WTC11 (cell line): ENCODE measurements around the gene MRPL44. TPM values are rescaled to one million over a fixed set of nuclear protein-coding genes. Genes with fewer than 3 reads are reported as not detected.

ENCODE experiments used
- ATAC-seq: fragments of 200-7000 bp; cut with Tn5 transposase; 2 replicates; pipeline ENCODE4 v1.10.0; 2021; ENCODE audit warnings: mild to moderate bottlenecking, moderate library complexity
- CTCF ChIA-PET: fragments of 300-600 bp; sonication (Branson Sonifier 250); formaldehyde crosslinking; loops from one replicate; lab custom pipeline; 2021; ENCODE audit warnings: antibody characterized with exemption; lab: Charles Lee
- POLR2A ChIA-PET: fragments of 350-600 bp; sonication (Branson Sonifier 250); formaldehyde crosslinking; loops from one replicate; lab custom pipeline; 2021; ENCODE audit warnings: antibody characterized with exemption; lab: Charles Lee
- DNase-seq: peaks from one replicate; pipeline ENCODE4 v3.0.0; 2021; ENCODE audit warnings: low spot score
- H3K27ac Mint-ChIP-seq: 2 replicates; pipeline ENCODE4 v1.8.0; 2021; ENCODE audit warnings: mixed read lengths
- H3K27me3 Mint-ChIP-seq: 2 replicates; pipeline ENCODE4 v1.8.0; 2021; ENCODE audit warnings: low read depth, mild to moderate bottlenecking, moderate library complexity, mixed read lengths
- H3K36me3 Mint-ChIP-seq: 2 replicates; pipeline ENCODE4 v1.8.0; 2021; ENCODE audit warnings: mixed read lengths
- H3K4me1 Mint-ChIP-seq: 2 replicates; pipeline ENCODE4 v1.8.0; 2022; ENCODE audit warnings: mixed read lengths
- H3K4me3 Mint-ChIP-seq: 2 replicates; pipeline ENCODE4 v1.8.0; 2021; ENCODE audit warnings: mild to moderate bottlenecking, moderate library complexity, mixed read lengths
- H3K9me3 Mint-ChIP-seq: 2 replicates; pipeline ENCODE4 v1.8.0; 2021; ENCODE audit warnings: mixed read lengths
- CREM ChIP-seq: sonication (generic); formaldehyde crosslinking; IDR thresholded peaks from 2 replicates; pipeline ENCODE4 v1.8.1; 2022; ENCODE audit warnings: mild to moderate bottlenecking, missing genetic modification reagents, moderate library complexity
- ELF4 ChIP-seq: sonication (generic); formaldehyde crosslinking; IDR thresholded peaks from 2 replicates; pipeline ENCODE4 v1.8.1; 2022; ENCODE audit warnings: low read depth, mild to moderate bottlenecking, moderate library complexity, missing genetic modification reagents
- ETV6 ChIP-seq: sonication (generic); formaldehyde crosslinking; IDR thresholded peaks from 2 replicates; pipeline ENCODE4 v1.8.1; 2022; ENCODE audit warnings: mild to moderate bottlenecking, missing genetic modification reagents
- FOXJ3 ChIP-seq: sonication (generic); formaldehyde crosslinking; IDR thresholded peaks from 2 replicates; pipeline ENCODE4 v1.9.0; 2021; ENCODE audit warnings: missing genetic modification reagents, mild to moderate bottlenecking, borderline replicate concordance
- FOXK1 ChIP-seq: sonication (generic); formaldehyde crosslinking; IDR thresholded peaks from 2 replicates; pipeline ENCODE4 v1.8.0; 2022; ENCODE audit warnings: mild to moderate bottlenecking, moderate library complexity, missing genetic modification reagents
- MXD4 ChIP-seq: fragments of 250-450 bp; sonication (Bioruptor Pico); IDR thresholded peaks from 2 replicates; pipeline ENCODE4 v1.8.0; 2021; ENCODE audit warnings: mild to moderate bottlenecking, moderate library complexity, borderline replicate concordance
- MYBL2 ChIP-seq: sonication (generic); formaldehyde crosslinking; IDR thresholded peaks from 2 replicates; pipeline ENCODE4 v1.8.1; 2023; ENCODE audit warnings: mild to moderate bottlenecking, moderate library complexity, missing genetic modification reagents
- NFE2L1 ChIP-seq: sonication (generic); formaldehyde crosslinking; IDR thresholded peaks from 2 replicates; pipeline ENCODE4 v1.8.1; 2023; ENCODE audit warnings: missing genetic modification reagents
- NR2C2 ChIP-seq: sonication (generic); formaldehyde crosslinking; IDR thresholded peaks from 2 replicates; pipeline ENCODE4 v1.8.0; 2022; ENCODE audit warnings: mild to moderate bottlenecking, missing genetic modification reagents
- NR3C1 ChIP-seq: sonication (generic); formaldehyde crosslinking; conservative IDR thresholded peaks from 2 replicates; pipeline ENCODE4 v1.8.1; 2023; ENCODE audit warnings: low read depth, mild to moderate bottlenecking, missing genetic modification reagents
- OVOL2 ChIP-seq: fragments of 250-450 bp; sonication (Bioruptor Pico); IDR thresholded peaks from 2 replicates; pipeline ENCODE4 v1.9.0; 2021; ENCODE audit warnings: mild to moderate bottlenecking, borderline replicate concordance
- RELA ChIP-seq: sonication (generic); formaldehyde crosslinking; IDR thresholded peaks from 2 replicates; pipeline ENCODE4 v1.8.1; 2022; ENCODE audit warnings: missing genetic modification reagents, mild to moderate bottlenecking, borderline replicate concordance
- SMAD4 ChIP-seq: sonication (generic); formaldehyde crosslinking; IDR thresholded peaks from 2 replicates; pipeline ENCODE4 v1.8.0; 2022; ENCODE audit warnings: mild to moderate bottlenecking, missing genetic modification reagents
- TEAD4 ChIP-seq: sonication (generic); formaldehyde crosslinking; IDR thresholded peaks from 2 replicates; pipeline ENCODE4 v1.8.0; 2022; ENCODE audit warnings: mild to moderate bottlenecking, missing genetic modification reagents
- USF2 ChIP-seq: sonication (generic); formaldehyde crosslinking; IDR thresholded peaks from 2 replicates; pipeline ENCODE4 v1.8.1; 2023; ENCODE audit warnings: mild to moderate bottlenecking, missing genetic modification reagents, moderate library complexity
- ZNF232 ChIP-seq: sonication (generic); formaldehyde crosslinking; IDR thresholded peaks from 2 replicates; pipeline ENCODE4 v1.8.0; 2022; ENCODE audit warnings: mild to moderate bottlenecking, missing genetic modification reagents
- ZNF263 ChIP-seq: sonication (generic); formaldehyde crosslinking; IDR thresholded peaks from 2 replicates; pipeline ENCODE4 v1.8.1; 2022; ENCODE audit warnings: low read depth, mild to moderate bottlenecking, moderate library complexity, missing genetic modification reagents
- ZNF317 ChIP-seq: sonication (generic); formaldehyde crosslinking; IDR thresholded peaks from 2 replicates; pipeline ENCODE4 v1.8.1; 2023; ENCODE audit warnings: low read depth, mild to moderate bottlenecking, moderate library complexity, missing genetic modification reagents, borderline replicate concordance
- ZNF416 ChIP-seq: fragments of 250-450 bp; sonication (Bioruptor Pico); IDR thresholded peaks from 2 replicates; pipeline ENCODE4 v1.9.0; 2021; ENCODE audit warnings: mild to moderate bottlenecking, inconsistent platforms
- ZNF423 ChIP-seq: fragments of 250-450 bp; sonication (Bioruptor Pico); IDR thresholded peaks from 2 replicates; pipeline ENCODE4 v2.1.2; 2022; ENCODE audit warnings: mild to moderate bottlenecking, moderate library complexity
- ZNF671 ChIP-seq: fragments of 250-450 bp; sonication (Bioruptor Pico); IDR thresholded peaks from 2 replicates; pipeline ENCODE4 v1.8.0; 2021; ENCODE audit warnings: mild to moderate bottlenecking
- total RNA-seq: library from RNA; stranded (reverse); gene quantifications from 3 replicates; pipeline ENCODE4 v1.2.3, GENCODE V29; 2021
- TF ChIP-seq, protein P1 (sequence below): sonication (generic); formaldehyde crosslinking; IDR thresholded peaks from 2 replicates; pipeline ENCODE4 v1.8.1; 2023; ENCODE audit warnings: mild to moderate bottlenecking, missing genetic modification reagents
- TF ChIP-seq, protein P2 (sequence below): sonication (generic); formaldehyde crosslinking; IDR thresholded peaks from 2 replicates; pipeline ENCODE4 v1.8.1; 2023; ENCODE audit warnings: mild to moderate bottlenecking, moderate library complexity, missing genetic modification reagents
- TF ChIP-seq, protein P3 (sequence below): sonication (generic); formaldehyde crosslinking; IDR thresholded peaks from 2 replicates; pipeline ENCODE4 v1.8.0; 2022; ENCODE audit warnings: mild to moderate bottlenecking, missing genetic modification reagents
- TF ChIP-seq, protein P4 (sequence below): fragments of 200-600 bp; IDR thresholded peaks from 2 replicates; pipeline ENCODE4 v1.8.0; 2022; ENCODE audit warnings: antibody characterized with exemption

The MRPL44 gene
- total RNA-seq, 1 experiment from 2014 or later = 55.3 TPM

DNA sequence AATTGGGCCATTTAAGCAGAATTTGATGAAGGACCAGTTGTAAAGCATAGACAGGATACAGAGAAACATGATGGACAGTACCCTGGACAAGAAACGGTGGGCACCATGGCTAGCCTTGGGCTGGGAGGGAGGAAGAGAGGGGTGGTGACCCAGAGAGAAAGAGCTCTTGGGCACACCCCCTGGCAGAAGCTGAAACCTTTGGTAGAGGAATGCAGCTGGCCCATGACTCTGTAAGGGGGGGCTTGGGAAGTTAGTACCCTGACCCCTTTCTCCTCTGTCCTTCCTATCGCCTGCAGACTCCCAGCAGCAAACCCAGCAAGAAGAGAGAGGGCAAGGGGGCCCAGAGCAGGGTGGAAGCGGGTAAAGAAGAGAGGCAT is 32.6 kb downstream of the MRPL44 start (continued):
- TF ChIP-seq, protein P1, sequence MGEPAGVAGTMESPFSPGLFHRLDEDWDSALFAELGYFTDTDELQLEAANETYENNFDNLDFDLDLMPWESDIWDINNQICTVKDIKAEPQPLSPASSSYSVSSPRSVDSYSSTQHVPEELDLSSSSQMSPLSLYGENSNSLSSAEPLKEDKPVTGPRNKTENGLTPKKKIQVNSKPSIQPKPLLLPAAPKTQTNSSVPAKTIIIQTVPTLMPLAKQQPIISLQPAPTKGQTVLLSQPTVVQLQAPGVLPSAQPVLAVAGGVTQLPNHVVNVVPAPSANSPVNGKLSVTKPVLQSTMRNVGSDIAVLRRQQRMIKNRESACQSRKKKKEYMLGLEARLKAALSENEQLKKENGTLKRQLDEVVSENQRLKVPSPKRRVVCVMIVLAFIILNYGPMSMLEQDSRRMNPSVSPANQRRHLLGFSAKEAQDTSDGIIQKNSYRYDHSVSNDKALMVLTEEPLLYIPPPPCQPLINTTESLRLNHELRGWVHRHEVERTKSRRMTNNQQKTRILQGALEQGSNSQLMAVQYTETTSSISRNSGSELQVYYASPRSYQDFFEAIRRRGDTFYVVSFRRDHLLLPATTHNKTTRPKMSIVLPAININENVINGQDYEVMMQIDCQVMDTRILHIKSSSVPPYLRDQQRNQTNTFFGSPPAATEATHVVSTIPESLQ (CRISPR knock-in tag) = no peak
- TF ChIP-seq NR2C2 (CRISPR knock-in tag) = no peak
- TF ChIP-seq NR3C1 (CRISPR knock-in tag) = no peak
- no peak for TF ChIP-seq MYBL2 (CRISPR knock-in tag)
- TF ChIP-seq FOXK1 = no peak
- no peak for TF ChIP-seq ZNF263 (CRISPR knock-in tag)

DNA sequence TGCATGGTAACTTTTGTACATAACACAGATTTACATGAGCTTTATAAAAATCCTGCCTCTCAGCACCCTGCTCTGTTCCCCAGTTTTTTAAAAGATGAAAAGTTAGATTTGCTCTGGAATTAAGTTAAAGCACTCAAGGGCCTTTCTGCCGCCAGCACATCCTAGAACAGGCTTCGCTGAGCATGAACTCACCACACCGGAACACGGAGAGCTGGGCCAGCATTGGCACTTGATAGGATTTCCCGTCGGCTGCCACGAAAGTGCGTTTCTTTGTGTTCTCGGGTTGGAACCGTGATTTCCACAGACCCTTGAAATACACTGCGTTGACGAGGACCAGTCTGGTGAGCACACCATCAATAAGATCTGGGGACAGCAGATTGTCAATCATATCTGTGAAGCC is 34.3 kb downstream of the MRPL44 start:
- TF ChIP-seq TEAD4 (CRISPR knock-in tag) = no peak
- TF ChIP-seq CREM = no peak
- no peak for TF ChIP-seq ZNF263 (CRISPR knock-in tag)
- no peak for TF ChIP-seq NR2C2 (CRISPR knock-in tag)
- TF ChIP-seq ZNF317 = no peak
- no peak for TF ChIP-seq MYBL2 (CRISPR knock-in tag)
- no peak for TF ChIP-seq FOXK1
- no peak for TF ChIP-seq ZNF671 (CRISPR knock-in tag)
- TF ChIP-seq ELF4 (CRISPR knock-in tag) = no peak
- TF ChIP-seq, protein P2, sequence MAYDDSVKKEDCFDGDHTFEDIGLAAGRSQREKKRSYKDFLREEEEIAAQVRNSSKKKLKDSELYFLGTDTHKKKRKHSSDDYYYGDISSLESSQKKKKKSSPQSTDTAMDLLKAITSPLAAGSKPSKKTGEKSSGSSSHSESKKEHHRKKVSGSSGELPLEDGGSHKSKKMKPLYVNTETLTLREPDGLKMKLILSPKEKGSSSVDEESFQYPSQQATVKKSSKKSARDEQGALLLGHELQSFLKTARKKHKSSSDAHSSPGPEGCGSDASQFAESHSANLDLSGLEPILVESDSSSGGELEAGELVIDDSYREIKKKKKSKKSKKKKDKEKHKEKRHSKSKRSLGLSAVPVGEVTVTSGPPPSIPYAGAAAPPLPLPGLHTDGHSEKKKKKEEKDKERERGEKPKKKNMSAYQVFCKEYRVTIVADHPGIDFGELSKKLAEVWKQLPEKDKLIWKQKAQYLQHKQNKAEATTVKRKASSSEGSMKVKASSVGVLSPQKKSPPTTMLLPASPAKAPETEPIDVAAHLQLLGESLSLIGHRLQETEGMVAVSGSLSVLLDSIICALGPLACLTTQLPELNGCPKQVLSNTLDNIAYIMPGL (CRISPR knock-in tag) = no peak
- TF ChIP-seq USF2 (CRISPR knock-in tag) = no peak
- TF ChIP-seq ZNF423 (CRISPR knock-in tag) = no peak
- TF ChIP-seq ETV6 (CRISPR knock-in tag) = no peak
- TF ChIP-seq FOXJ3 (CRISPR knock-in tag) = no peak
- no peak for TF ChIP-seq OVOL2 (CRISPR knock-in tag)
- TF ChIP-seq NFE2L1 = no peak
- ChIA-PET POLR2A (no interaction called here), CTCF (interaction anchor here (1.0 to 4.5 kb wide), 5 partner anchors 19 to 292 kb away, joined by 4 to 72 read pairs (median 27); no protein-coding TSS in a partner anchor)
- DNase-seq (no peak), ATAC-seq (no peak)
- H3K36me3 Mint-ChIP-seq = no peaks in the 10 kb centered on the region
- H3K4me3 Mint-ChIP-seq = no peak overlapping the region
- no peaks in the 10 kb centered on the region for H3K27me3 Mint-ChIP-seq
- H3K27ac Mint-ChIP-seq = no peak overlapping the region
- H3K9me3 Mint-ChIP-seq = no peaks in the 10 kb centered on the region
- H3K4me1 Mint-ChIP-seq = peaks cover 8% of the 10 kb centered on the region

DNA sequence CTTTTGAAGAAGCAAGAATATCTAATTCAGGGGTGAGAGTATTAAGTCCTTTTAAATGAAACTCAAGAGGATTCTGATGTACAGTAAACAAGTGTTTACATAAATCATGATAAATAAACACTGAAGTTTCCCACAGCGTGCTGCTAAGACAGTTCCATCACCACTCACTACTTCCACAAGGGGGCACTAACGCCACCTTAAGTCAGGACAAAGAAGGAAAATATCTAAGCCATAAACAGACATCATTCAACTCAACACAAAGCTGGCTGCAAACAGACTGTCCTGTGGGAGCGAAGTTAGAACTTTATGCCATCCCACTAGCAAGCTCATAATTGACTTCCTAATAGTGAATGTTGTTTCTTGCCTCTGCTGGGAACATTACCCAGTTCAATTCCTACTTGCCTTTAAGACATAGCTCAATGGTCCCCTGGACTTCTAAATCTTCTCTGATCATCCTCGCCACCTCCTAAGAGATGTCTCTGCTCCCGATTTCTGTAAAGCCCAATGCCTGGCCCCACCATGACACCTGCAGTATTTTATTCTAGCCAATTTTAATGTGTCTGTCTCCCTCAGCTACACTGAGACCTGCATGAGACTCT is 36.5 kb downstream of the MRPL44 start:
- DNase-seq = peak; percentile 64
- Mint-ChIP-seq H3K36me3 (peaks cover 7% of the 10 kb centered on the region), H3K9me3 (no peaks in the 10 kb centered on the region), H3K27me3 (no peaks in the 10 kb centered on the region), H3K27ac (no peak overlapping the region), H3K4me1 (peaks cover 8% of the 10 kb centered on the region), H3K4me3 (no peak overlapping the region)
- POLR2A ChIA-PET = no interaction called here
- ATAC-seq = peak; percentile 64
- CTCF ChIA-PET = interaction anchor here (0.5 to 4.5 kb wide), 29 partner anchors 9 to 583 kb away, joined by 3 to 72 read pairs (median 4); partner anchors contain the start of gene SERPINE2
- TF ChIP-seq ZNF232 (no peak), ZNF671 (CRISPR knock-in tag) (no peak), RELA (CRISPR knock-in tag) (no peak), ZNF416 (CRISPR knock-in tag) (no peak), MXD4 (CRISPR knock-in tag) (no peak), SMAD4 (CRISPR knock-in tag) (no peak)
- TF ChIP-seq, protein P3, sequence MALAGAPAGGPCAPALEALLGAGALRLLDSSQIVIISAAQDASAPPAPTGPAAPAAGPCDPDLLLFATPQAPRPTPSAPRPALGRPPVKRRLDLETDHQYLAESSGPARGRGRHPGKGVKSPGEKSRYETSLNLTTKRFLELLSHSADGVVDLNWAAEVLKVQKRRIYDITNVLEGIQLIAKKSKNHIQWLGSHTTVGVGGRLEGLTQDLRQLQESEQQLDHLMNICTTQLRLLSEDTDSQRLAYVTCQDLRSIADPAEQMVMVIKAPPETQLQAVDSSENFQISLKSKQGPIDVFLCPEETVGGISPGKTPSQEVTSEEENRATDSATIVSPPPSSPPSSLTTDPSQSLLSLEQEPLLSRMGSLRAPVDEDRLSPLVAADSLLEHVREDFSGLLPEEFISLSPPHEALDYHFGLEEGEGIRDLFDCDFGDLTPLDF (CRISPR knock-in tag) = no peak
- TF ChIP-seq, protein P4, sequence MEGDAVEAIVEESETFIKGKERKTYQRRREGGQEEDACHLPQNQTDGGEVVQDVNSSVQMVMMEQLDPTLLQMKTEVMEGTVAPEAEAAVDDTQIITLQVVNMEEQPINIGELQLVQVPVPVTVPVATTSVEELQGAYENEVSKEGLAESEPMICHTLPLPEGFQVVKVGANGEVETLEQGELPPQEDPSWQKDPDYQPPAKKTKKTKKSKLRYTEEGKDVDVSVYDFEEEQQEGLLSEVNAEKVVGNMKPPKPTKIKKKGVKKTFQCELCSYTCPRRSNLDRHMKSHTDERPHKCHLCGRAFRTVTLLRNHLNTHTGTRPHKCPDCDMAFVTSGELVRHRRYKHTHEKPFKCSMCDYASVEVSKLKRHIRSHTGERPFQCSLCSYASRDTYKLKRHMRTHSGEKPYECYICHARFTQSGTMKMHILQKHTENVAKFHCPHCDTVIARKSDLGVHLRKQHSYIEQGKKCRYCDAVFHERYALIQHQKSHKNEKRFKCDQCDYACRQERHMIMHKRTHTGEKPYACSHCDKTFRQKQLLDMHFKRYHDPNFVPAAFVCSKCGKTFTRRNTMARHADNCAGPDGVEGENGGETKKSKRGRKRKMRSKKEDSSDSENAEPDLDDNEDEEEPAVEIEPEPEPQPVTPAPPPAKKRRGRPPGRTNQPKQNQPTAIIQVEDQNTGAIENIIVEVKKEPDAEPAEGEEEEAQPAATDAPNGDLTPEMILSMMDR = peak; percentile 72
